GM12891 (cell line): ENCODE measurements around the gene NPRL2.

Experiments
- DNase-seq: peaks from one replicate; pipeline ENCODE4 v3.0.0; 2011; ENCODE audit warnings: low spot score; ENCODE audit not compliant: insufficient read length
- FAIRE-seq: peaks from 2 replicates; lab custom pipeline; 2011; peaks lifted over from hg19 to GRCh38; lab: Jason Lieb, UNC
- PAX5 ChIP-seq: IDR thresholded peaks from 2 replicates; pipeline ENCODE4 v1.6.1; 2011; ENCODE audit warnings: low read length, moderate library complexity, mild to moderate bottlenecking; ENCODE audit not compliant: insufficient read depth, severe bottlenecking
- POLR2A ChIP-seq: IDR thresholded peaks from 2 replicates; pipeline ENCODE4 v1.6.1; 2011; ENCODE audit warnings: low read depth, low read length, control low read depth
- POLR2AphosphoS5 ChIP-seq: IDR thresholded peaks from 2 replicates; pipeline ENCODE4 v1.6.1; 2011; ENCODE audit warnings: low read depth, low read length, control low read depth
- POU2F2 ChIP-seq: IDR thresholded peaks from 2 replicates; pipeline ENCODE4 v1.6.1; 2011; ENCODE audit warnings: low read depth, mild to moderate bottlenecking, control low read depth, low read length, moderate library complexity
- SPI1 ChIP-seq: IDR thresholded peaks from 2 replicates; pipeline ENCODE4 v1.6.1; 2011; ENCODE audit warnings: low read depth, low read length, control low read depth
- TAF1 ChIP-seq: IDR thresholded peaks from 2 replicates; pipeline ENCODE4 v1.6.1; 2011; ENCODE audit warnings: low read depth, low read length, control low read depth

The NPRL2 gene

GRCh38 chr3:50333744-50334328 is 16.7 kb downstream of the NPRL2 start:
- no peak for TF ChIP-seq POLR2AphosphoS5
- no peak for TF ChIP-seq POLR2A
- TF ChIP-seq SPI1: no peak
- no peak for TF ChIP-seq POU2F2
- no peak for TF ChIP-seq PAX5
- no peak for TF ChIP-seq TAF1
- FAIRE-seq (no peak), DNase-seq (no peak)

DNA sequence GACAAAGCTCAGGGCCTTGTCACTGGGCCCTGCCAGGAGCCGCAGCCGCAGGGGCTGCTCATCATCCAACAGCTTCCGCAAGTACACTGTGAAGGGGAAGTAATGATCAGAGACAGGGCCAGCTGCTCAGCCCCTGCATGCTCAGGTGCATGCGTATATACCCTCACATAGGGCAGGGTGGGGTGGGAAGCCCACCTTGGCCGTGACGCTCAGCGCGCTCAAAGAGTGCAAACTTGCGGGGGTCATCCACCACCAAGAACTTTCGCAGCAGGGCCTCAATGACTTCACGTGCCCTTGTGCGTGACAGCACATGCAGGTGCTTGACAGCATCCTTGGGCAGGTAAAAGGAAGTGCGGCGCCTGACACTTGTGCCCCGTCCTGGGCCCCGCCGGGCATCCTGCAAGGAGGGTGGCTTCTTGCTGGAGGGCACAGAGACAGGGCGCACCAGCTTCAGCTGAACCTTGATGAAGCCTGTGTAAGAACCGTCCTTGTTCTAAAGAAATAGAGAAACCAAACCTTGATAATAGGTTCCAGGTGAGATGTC is 19.1 kb downstream of the NPRL2 start:
- no peak for TF ChIP-seq POLR2AphosphoS5
- no peak for TF ChIP-seq POU2F2
- TF ChIP-seq PAX5: no peak
- no peak for TF ChIP-seq TAF1
- TF ChIP-seq POLR2A: no peak
- no peak for TF ChIP-seq SPI1
- no peak for DNase-seq
- FAIRE-seq: no peak

- no peak for TF ChIP-seq POLR2AphosphoS5
- TF ChIP-seq TAF1: no peak
- no peak for TF ChIP-seq SPI1
- TF ChIP-seq PAX5: no peak
- no peak for FAIRE-seq
- DNase-seq: no peak
Measured at GRCh38 chr3:50330330-50330729, 20.2 kb downstream of the NPRL2 start.

DNA sequence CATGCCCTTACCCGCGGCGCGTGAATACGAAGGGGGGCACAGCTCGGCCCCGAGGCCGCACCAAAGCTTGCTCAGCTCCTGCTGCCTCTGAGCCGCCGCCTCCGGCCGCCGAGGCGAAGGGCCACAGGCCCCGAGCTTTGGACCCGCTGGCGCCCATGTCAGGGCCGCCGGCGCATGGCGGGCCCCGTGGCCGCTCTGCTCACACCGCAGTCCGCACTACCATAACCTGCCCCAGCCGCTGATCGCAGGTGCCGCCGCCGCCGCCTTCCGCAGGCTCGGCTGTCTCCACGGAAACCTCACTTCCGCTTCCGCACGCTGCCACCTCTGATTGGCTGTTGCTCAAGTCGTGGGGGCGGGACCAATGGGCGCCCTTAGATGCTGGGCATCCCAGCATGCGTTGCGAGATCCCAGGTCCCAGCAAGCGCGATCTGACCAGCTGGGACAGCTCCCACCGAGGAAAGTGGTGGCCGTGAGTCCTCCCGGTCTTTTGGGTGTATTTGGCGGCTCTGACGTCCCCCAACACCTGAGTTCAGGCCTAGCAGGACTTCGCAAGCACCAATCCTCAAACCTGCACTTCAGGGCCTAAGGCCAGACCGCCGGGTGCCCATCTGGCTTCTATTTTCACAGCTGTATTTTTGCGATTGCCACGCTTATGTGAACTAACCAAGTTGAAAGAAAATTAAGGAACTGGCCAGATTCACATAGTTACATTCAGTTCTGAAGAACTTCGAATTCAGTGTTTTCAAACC is 22.5 kb downstream of the NPRL2 start, which contains the start of gene TUSC2:
TSS of gene TUSC2 (minus strand) at position 281 of the 749 bp plus-strand sequence. CDS start at position 157, 124 bp downstream.
- DNase-seq (peak; percentile 96), FAIRE-seq (peak; percentile 99)

GRCh38 chr3:50327129-50327528 is 23.4 kb downstream of the NPRL2 start:
- DNase-seq: no peak
- no peak for FAIRE-seq
- TF ChIP-seq TAF1 (no peak), POLR2AphosphoS5 (no peak), SPI1 (no peak), PAX5 (no peak), POLR2A (no peak), POU2F2 (no peak)

More for the DNA sequence above, 22.5 kb downstream of the NPRL2 start, which contains the start of gene TUSC2:
- TF ChIP-seq PAX5: no peak
- peak; percentile 84 for TF ChIP-seq POLR2A
- TF ChIP-seq POLR2AphosphoS5: peak; percentile 82
- peak; percentile 75 for TF ChIP-seq SPI1
- TF ChIP-seq TAF1: peak; percentile 83
- TF ChIP-seq POU2F2: peak; percentile 50

- TF ChIP-seq POU2F2 (no peak), POLR2AphosphoS5 (no peak), SPI1 (no peak), TAF1 (no peak), POLR2A (no peak), PAX5 (no peak)
- DNase-seq: no peak
Measured at GRCh38 chr3:50326182-50326541, 24.4 kb downstream of the NPRL2 start.

DNA sequence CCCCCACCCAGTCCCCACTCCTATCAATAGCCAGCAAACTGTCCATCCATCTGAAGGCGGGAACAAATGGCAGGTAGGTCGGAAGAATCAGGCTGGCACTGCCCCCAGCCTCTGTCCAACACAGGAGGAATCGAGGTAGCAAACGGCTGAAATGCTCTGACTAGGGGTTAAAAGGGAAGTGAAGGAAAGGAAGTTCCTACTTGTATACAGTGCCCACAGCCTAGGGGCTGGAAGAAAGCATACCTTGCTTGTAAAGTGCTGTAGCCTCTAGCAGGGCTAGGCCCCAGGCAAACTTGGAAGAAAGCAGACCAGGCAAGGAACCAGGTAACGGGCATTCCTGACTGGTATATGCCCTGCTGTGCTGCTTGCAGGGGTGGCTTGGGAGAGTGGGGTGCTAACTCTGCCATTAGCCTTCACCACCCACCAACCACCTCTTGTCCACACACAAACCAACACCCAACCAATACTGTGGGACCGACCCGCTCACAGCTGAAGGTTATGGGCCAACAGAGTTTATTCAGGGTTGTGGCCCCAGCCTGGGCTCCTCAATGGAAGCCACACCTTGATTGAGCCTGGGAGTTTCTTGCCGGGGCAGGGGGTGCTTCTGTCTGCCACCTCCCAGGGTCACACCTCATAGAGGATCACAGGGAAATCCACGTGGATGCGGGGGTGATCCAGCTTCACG is 24.9 kb downstream of the NPRL2 start:
- no peak for FAIRE-seq
- TF ChIP-seq SPI1: no peak
- no peak for TF ChIP-seq POLR2AphosphoS5
- DNase-seq: no peak

More at GRCh38 chr3:50326182-50326541, 24.4 kb downstream of the NPRL2 start:
- FAIRE-seq: no peak

GRCh38 chr3:50325113-50325480 is 25.5 kb downstream of the NPRL2 start:
- FAIRE-seq (no peak), DNase-seq (no peak)
- TF ChIP-seq POLR2A (no peak), TAF1 (no peak), POLR2AphosphoS5 (no peak), PAX5 (no peak), SPI1 (no peak), POU2F2 (no peak)

GRCh38 chr3:50324351-50325112 is 26.0 kb downstream of the NPRL2 start:
- DNase-seq (no peak), FAIRE-seq (peak; percentile 79)
- TF ChIP-seq POLR2A: no peak
- TF ChIP-seq SPI1: no peak
- no peak for TF ChIP-seq TAF1
- TF ChIP-seq PAX5: no peak
- no peak for TF ChIP-seq POU2F2
- TF ChIP-seq POLR2AphosphoS5: no peak
